SK-N-SH (cell line): Measurements from ENCODE around the gene CNKSR2.

Experiments
- GABPA ChIP-seq: IDR thresholded peaks from 2 replicates; pipeline ENCODE4 v1.4.0; 2012; ENCODE audit warnings: low read depth, mild to moderate bottlenecking
- POLR2AphosphoS5 ChIP-seq: IDR thresholded peaks from 2 replicates; pipeline ENCODE4 v1.6.1; 2012; ENCODE audit warnings: low read depth, low read length
- RXRA ChIP-seq: IDR thresholded peaks from 2 replicates; pipeline ENCODE4 v1.4.0; 2012; ENCODE audit warnings: low read depth, mild to moderate bottlenecking, borderline replicate concordance
- SMC3 ChIP-seq: IDR thresholded peaks from 2 replicates; pipeline ENCODE4 v1.6.1; 2012; ENCODE audit warnings: low read depth, low read length, improper control_type of control experiment
- YY1 ChIP-seq: IDR thresholded peaks from 2 replicates; pipeline ENCODE4 v1.4.0; 2012; ENCODE audit warnings: low read depth, mild to moderate bottlenecking
- ZBTB33 ChIP-seq: IDR thresholded peaks from 2 replicates; pipeline ENCODE4 v1.4.0; 2012; ENCODE audit warnings: low read depth, borderline replicate concordance

- TF ChIP-seq SMC3 (no peak), YY1 (no peak), RXRA (no peak), POLR2AphosphoS5 (no peak), GABPA (no peak), ZBTB33 (no peak)
Observed at GRCh38 chrX:21565025-21565424, 190.8 kb downstream of the CNKSR2 start.
